ENCODE results near the gene SCGB1A1.

The SCGB1A1 gene

DNA sequence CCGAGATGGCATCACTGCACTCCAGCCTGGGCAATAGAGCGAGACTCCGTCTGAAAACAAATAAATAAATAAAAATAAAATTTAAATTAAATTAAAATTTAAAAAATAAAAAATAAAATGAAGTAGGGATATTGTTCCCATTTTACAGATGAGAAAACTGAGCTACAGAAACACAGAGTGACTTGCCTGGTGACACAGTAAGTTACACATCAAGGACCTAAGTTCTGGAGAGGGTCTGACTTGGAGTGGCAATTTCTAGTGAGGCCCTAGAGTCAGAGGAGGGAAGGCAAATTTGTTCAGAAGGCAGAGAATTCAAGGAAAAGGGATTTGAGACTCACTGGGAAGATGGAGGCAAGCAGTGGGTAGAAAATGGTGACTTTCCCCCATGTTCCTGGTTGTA, 2.0 kb downstream of the SCGB1A1 start:
- DNase-seq (ENCODE audit: low spot score) (no peak), FAIRE-seq (no peak)

DNA sequence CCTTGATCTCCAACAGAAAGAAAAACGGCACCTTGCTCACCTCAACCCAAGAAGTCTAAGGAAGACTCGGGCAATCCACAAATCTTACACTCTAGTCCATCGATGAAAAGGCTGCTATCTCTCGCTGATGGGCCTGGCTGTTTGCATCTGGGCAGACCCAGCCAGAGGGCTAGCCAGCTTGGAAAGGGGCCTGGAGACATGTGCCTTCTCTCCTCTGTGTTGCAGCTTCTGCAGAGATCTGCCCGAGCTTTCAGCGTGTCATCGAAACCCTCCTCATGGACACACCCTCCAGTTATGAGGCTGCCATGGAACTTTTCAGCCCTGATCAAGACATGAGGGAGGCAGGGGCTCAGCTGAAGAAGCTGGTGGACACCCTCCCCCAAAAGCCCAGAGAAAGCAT, 3.2 kb downstream of the SCGB1A1 start:
- FAIRE-seq (no peak), DNase-seq (ENCODE audit: low spot score) (no peak)

DNA sequence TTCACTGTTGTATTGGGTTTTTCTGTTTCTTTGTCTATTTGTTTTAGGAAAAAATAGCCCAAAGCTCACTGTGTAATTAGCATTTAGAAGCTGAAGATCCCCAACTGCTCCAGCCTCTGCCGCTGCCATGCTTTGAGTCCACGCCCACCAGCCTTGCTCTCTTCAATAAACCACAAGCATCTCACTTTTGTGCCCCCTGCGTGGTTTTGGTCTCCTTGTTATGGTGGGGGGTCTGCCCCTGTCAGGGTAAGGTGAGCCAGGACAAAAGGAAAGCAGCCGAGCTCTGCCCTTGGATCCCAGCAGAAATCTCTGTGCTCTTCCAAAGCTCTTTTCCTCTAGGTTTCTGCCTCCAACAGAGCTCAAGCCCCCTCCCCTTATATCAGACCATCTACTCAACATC, 4.2 kb downstream of the SCGB1A1 start:
- FAIRE-seq (no peak), DNase-seq (ENCODE audit: low spot score) (no peak)

DNA sequence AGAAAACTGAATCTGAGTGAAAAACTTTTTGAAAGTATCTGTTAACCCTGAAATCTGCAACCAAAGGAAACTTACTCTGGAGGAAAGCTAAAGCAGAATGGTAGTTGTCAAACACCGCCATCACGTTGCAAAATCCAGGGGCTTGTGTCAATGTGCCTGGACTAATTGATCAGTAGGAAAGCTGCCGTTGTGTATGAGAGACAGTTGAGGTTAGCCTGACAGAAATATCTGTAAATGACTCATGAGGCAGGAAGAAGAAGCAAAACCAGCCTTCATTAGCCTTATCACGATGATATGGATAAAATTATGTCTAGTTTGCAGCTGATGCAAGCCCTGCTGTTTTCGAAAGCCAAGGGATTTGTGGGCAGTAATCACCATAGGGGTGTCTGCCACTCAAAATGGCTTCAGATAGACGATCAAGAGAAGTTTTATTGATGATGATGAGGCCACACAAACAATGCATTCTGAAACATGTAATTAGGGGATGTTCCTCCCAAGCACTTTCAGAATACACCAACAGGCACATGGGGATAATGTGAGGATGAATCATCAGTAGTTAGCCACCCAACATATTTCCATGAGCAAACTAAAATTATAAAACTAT, 8.9 kb downstream of the SCGB1A1 start:
- peak; percentile 75 for DNase-seq (ENCODE audit: low spot score)
- no peak for FAIRE-seq

DNA sequence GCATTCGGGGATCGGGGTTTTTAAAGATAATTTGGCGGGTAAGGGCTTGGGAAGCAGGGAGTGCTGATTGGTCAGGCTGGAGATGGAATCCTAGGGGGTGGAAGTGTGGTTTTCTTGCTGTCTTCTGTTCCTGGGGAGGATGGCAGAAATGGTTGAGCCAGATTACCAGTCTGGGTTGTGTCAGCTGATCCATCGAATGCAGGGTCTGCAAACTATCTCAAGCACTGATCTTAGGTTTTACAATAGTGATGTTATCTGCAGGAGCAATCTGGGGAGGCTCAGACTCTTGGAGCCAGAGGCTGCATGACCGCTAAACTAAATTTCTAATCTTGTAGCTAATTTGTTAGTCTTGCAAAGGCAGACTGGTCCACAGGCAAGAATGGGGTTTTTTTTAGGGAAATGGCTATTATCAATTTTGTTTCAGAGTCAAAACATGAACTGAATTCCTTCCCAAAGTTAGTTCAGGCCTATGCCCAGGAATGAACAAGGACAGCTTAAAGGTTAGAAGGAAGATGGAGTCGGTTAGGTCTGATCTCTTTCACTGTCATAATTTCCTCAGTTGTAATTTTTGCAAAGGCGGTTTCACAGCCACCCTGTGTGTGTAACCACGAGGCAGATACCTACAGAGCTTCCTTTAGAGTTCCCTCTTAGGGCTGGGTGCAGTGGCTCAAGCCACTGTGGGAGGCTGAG, 10.2 kb downstream of the SCGB1A1 start:
- no peak for DNase-seq (ENCODE audit: low spot score)
- FAIRE-seq, result no peak

DNA sequence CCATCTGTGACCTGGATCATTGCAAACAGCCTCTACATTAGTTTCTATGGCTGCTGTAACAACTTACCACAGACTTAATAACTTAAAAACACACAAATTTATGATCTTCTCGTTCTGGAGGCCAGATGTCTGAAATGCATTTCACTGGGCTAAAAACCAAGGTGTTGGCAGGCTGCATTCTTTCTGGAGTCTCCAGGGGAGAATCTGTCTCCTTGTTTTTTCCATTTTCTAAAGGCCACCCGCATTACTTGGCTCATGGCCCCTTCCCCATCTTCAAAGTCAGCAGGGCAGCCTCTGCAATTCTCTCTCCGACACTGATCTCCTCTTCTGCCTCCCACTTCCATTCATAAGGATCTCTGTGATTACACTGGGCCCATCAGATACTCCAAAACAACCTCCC, 11.6 kb downstream of the SCGB1A1 start:
- FAIRE-seq, result no peak
- DNase-seq (ENCODE audit: low spot score), result no peak

DNA sequence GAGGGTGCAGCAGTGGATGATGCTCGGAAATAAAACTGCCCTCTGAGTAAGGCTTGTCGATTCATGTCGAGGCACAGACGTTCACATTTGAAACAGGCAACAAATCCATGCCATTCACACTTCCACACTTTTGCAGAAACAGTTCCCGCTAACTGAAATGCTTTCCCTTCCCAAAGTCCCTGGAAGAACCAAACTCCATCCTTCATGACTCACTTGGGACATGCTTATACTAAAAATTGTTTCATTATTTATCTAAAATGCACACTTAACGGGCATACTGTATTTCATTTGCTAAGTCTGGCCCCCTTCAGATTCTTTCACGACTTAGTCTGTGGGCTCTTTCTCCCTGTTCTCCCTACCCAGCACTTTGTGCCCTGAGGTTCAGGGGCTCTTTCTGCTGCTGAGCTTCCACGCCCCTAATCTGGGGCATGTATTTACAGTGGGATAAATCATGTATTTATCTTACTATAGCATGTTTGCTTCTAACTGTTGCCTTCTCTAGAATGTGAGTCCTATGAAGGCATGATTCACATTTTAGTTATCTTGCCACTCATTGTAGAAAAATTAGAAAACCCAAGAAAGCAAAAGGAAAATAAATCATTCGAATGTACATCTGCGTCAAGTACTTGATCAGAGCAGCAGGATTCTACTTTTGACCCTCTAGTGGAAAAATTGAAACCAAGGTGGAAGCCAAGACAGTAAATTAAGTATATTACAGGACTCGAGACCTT, 12.5 kb downstream of the SCGB1A1 start:
- FAIRE-seq, result peak; percentile 75
- peak; percentile 80 for DNase-seq (ENCODE audit: low spot score)

DNA sequence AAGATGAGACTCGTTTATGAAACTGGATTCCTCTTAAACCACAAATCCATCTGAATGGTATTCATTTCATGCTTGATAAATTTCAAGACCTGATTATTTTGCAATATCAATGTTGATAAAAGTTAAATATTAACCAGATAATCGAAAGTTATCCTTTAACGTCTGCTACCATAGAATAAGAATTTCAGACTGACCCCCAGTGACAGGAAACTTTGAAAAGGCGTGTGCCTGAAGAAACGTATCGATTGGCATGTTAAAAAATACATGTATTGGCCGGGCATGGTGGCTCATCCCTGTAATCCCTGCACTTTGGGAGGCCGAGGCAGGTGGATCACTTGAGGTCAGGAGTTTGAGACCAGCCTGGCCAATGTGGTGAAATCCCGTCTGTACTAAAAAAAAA, 13.9 kb downstream of the SCGB1A1 start:
- peak; percentile 71 for DNase-seq (ENCODE audit: low spot score)
- peak; percentile 90 for FAIRE-seq

DNA sequence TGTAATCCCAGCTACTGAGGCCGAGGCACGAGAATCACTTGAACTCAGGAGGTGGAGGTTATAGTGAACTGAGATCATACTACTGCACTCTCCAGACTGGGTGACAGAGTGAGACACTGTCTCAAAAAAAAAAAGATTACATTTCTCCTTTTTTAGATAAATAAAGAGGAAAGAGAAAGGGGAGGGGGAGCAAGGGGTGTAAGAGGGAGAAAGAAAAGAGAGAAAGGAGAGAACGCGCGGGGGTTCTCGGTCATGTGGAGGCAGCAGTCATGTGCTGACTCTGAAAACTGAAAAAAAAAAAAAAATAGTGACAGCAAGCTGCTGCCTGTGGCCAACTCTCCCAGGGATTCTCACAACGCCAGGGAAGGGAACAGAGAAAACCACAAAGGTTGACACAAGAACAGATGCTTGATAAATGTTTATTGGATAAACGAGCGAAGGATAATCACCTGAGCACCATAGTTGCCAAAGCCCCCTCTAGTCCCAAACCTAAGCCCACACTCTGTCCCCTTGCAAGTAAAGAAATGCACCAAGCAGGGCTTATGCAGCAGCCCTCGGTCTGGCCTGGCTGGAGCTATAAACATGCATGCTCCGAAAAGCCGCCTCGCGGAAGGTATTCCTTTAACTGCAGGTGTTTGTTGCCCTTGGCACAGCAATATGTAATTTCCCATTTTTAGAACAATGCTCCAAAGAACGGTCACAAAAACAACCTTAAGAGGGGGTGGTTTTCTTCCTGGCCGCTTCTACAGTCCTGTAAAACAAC, 14.5 kb downstream of the SCGB1A1 start:
- FAIRE-seq (no peak), DNase-seq (ENCODE audit: low spot score) (peak; percentile 38)

DNA sequence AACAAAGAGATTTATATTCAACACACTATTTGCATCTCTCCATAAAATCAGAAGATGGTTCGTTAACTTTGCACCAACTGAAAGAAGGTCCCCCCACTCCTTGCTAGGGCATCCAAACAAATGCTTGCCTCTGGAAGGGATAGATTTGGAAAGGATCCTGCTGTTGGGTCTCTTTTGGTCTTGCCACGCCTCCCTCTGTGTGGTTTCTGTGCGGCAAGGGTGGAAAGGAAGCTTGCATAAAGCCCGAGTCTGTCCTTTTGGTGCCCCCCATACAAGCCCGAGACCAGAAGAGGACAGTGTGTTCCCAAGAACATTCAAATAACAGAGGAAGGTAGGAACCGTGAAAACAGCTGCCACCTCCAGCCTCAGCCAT, 15.1 kb downstream of the SCGB1A1 start:
- FAIRE-seq (no peak), DNase-seq (ENCODE audit: low spot score) (no peak)

DNA sequence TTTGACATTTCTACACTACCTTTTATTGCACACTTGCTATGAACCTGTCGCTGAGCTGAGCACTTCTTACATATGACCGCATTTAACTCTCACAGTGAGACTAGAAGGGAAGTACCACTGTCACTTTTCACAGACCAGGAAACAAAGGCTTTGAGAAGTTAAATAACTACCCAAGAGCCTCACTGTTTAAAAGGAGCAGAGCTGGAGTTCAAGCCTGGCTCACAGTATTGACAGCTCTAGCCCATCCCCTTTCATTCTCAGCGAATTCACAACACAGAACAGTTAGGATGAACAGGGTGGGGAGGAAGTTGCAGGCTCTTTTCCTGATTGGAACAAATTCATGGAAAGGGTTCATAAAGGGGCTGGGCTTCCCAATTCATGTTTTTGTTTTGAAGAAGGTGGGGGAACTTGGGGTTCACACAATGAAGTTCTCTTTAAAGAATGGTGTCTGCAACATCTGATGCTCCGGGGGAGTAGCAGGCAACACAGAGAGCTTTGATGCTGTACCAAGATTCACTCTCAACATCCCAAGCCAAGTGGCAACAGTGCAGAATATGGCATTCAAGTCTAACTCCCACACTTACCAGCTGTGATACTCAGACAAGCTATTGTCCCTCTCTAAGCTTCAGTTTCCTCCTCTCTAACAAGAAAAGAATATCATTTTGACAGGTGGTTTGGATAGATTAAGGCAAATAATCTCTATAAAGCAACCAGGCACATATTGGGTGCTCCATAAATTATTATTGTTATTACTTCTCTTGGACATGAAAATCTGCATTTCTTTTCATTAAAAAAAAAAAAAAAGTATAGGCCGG, 17.2 kb downstream of the SCGB1A1 start:
- no peak for FAIRE-seq
- DNase-seq (ENCODE audit: low spot score), result no peak

DNA sequence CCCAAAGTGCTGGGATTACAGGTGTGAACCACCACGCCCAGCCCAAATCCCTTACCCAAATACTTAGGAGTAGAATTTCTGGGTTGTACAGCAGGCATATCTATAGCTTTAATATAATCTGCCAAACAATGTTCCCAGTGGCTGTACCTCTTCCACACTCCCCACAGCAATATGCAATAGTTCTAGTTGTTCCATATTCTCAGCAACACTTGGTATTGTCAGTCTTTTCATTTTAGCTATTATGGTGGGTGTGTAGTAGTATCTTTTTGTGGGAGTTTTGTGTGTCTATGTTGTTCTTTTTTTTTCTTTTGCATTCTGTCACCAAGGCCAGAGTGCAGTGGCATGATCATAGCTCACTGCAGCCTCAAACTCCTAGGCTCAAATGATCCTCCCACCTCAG, 18.8 kb downstream of the SCGB1A1 start:
- DNase-seq (ENCODE audit: low spot score) (no peak), FAIRE-seq (no peak)

DNA sequence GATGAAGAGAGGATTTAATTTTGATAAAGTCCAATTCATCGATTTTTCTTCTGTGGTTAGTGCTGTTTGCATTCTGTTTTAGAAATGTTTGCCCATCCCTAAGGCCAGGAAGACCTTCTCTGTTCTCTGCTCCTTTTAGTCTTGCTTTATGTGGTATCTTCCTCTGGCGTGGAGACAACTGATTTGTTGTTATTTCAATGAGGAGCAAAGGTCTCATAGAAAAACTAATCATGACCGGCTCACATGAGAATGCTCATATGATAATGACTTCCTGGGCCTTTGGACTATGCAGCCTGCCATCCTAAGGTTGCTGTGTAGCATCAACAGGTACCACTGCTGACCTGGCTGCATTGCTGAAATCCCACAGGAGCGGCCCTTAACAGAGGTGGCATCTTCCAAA, 19.8 kb downstream of the SCGB1A1 start:
- FAIRE-seq, result no peak

DNA sequence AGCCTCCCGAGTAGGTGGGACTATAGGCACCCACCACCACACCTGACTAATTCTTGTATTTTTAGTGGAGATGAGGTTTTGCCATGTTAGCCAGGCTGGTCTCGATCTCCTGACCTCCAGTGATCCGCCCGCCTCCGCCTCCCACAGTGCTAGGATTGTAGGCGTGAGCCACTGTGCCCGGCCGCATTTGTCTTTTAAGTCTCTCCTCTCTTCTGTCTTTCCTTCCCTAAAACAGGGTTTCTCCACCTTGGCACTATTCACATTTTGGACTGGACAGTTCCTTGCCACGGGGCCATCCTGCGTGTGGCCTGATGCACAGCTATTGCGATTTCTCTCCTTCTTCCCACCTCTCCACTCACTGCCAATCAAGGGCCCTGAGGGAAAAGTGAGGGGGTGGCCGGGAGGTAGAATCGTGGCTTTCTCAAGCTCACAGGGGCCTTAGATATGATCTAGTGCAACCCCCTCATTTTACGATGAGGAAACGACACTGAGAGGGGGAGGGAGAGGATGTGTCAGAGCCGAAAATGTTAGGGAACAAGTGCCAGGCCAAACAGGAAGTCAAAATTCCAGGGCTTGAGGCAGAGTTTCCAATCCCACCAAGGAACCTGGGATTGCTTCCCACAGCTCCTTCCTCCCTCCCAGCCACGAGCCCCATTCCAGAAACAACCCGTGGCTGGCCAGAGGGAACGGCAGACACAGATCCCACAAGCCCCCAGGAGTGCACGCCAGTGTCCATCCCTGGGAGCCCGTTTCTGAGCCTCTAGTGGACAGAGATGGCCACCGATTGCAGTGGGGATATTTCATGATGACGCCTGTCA, 21.2 kb downstream of the SCGB1A1 start:
- FAIRE-seq (no peak), DNase-seq (ENCODE audit: low spot score) (no peak)

More for the DNA sequence above, 19.8 kb downstream of the SCGB1A1 start:
- DNase-seq (ENCODE audit: low spot score), result no peak

DNA sequence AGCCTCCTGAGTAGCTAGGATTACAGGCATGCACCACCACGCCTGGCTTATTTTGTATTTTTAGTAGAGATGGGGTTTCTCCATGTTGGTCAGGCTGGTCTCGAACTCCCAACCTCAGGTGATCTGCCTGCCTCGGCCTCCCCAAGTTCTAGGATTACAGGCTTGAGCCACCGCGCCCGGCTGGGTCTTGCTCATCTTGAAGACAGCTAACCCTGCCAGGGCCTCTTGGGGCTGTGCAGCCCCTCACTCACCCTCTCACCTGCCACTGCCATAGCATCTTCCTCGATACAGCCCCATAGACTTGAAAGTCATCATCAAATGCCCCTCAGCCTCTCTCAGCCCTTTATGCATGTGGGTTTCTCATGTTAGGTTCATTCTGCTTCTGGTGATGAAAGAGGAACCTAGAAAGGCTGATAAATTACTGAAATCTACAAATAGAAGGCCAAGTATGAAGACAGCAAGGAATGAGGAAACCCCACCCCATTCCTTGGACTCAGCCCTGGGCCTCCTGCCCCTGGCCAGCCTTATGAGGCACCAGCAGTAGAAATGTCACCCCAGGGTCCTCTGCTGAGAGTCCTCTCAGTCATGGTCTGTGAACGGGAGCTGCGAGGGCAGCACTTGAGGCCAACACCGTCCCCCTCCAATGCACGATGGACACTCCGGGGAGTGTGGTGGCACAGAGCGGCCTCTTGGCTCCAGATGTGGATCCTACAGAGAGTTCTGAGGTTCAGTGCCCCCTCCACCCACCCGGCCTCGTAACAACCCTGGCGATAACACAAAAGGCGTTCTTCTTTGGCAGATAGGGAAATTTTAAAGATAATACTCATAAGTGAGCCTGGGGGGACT, 24.8 kb downstream of the SCGB1A1 start:
- no peak for DNase-seq (ENCODE audit: low spot score)
- FAIRE-seq, result no peak

DNA sequence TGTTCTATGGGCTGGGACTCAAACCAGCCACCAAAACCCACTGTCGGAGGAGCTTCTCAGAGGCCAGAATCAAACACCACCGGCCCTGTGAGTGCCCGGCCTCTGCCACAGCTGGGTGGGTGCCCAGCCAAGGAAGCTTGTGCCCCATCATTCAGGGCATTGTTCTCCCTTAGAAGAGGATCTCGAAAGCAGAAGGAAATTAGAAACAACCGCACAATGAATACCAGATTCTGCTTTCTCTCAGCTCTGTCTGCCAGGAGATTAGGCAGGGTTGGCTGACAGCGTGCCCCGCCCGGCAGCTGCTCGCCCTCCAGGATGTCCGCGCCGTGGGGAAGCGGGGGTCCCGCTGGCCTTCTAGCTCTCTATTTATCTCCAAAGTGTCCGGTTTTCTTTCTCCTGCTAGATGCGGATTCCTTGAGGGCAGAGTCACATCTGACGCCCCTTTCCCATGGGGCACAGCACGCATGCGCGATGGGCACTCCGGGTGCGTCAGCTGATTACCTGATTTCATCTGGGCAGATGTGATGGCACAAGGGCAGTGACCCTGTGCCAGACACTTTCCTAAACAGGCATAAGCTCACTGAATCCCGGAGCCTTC, 25.5 kb downstream of the SCGB1A1 start:
- FAIRE-seq, result no peak
- DNase-seq (ENCODE audit: low spot score), result no peak

DNA sequence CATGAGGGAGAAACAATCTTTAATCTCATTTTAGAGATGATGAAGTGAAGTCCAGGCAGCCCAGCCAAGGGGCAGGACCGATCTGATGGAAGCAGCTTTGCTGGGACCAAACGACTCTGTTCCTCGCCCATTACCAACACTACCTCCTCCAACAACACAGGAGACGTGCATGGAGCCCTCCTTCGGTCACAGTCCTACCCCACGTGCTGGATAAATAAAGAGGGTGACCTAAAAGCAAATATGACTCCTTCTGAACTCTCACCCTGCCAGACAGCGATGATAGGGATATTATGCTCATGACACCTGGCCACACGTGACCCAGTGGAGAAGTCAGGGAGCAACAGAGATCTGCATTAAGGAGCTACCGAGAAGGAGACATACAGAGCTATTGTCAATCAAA, 26.0 kb downstream of the SCGB1A1 start:
- no peak for FAIRE-seq

DNA sequence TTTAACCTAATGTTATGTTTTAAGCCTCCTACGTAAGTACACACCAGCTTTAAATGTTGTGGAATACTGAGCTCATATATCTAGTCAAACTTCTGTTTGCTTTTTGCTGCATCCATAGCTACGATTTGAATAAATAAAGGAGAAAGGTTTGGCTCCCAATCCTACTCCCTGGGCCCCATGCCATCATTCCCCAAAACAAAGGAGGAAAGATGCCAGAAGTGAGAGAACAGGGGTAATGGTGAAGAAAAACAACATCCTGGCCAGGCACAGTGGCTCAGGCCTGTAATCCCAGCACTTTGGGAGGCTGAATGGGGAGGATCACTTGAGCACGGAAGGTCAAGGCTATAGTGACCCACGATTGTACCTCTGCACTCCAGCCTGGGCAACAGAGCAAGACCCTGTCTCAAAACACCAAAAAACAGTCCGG, 26.5 kb downstream of the SCGB1A1 start:
- DNase-seq (ENCODE audit: low spot score), result no peak
- FAIRE-seq, result no peak

More for the DNA sequence above, 26.0 kb downstream of the SCGB1A1 start:
- no peak for DNase-seq (ENCODE audit: low spot score)

DNA sequence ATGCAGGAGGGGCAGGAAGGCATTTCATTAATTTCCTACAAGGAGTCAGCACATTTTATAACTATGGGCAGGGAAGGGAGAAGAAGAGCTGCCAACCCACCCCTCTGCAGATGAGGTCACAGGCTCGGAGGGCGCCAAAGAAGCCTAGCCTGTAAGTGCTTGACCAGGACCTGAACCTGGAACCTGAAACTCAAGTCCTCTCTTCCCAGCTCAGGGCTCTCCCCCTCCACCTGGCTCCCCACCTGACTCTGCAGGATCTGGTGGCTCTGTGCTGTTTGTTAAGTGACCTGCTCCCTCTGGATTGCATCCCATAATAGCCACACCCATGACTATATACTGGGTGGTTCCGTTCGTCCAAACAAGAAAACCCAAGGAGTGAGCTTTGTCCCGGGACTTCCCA, 27.3 kb downstream of the SCGB1A1 start:
- DNase-seq (ENCODE audit: low spot score) (no peak), FAIRE-seq (no peak)

Measured in RCC 7860 (cell line).